ENCODE data around the gene COL4A6. TPM values are rescaled to one million over a fixed set of nuclear protein-coding genes. Genes with fewer than 3 reads are reported as not detected.
"Not testable (repeated sequence)": the region's sequence is repeated elsewhere in the genome, so short reads cannot be mapped to it uniquely, and the experiment has no call there.

Gene COL4A6
- total RNA-seq, 1 donor from 2014 or later = 0.08 TPM

DNA sequence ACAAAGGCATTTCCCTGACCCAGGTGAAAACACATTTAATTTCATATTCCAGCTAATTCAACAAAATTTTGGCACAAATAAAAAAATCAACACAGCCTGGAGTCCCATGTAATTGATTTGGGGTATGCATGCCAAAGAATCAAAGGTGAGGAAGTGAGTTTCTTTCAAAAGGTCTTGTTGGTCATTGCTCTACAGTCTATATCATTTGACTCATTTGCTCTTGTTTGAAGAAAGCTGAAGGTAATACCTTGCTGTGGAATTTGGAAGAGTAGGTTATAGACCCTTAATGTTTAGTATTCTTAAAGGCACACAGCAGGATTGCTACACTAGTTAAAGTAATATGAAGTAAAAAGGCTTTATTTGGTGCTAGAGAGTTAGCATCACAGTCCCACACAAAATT, 25.4 kb downstream of the COL4A6 start:
- no peak for ATAC-seq
- no peak for DNase-seq (ENCODE audit: low spot score)

GRCh38 chrX:108399418-108400165, 38.6 kb downstream of the COL4A6 start:
- ATAC-seq = no peak
- DNase-seq (ENCODE audit: low spot score) = no peak

DNA sequence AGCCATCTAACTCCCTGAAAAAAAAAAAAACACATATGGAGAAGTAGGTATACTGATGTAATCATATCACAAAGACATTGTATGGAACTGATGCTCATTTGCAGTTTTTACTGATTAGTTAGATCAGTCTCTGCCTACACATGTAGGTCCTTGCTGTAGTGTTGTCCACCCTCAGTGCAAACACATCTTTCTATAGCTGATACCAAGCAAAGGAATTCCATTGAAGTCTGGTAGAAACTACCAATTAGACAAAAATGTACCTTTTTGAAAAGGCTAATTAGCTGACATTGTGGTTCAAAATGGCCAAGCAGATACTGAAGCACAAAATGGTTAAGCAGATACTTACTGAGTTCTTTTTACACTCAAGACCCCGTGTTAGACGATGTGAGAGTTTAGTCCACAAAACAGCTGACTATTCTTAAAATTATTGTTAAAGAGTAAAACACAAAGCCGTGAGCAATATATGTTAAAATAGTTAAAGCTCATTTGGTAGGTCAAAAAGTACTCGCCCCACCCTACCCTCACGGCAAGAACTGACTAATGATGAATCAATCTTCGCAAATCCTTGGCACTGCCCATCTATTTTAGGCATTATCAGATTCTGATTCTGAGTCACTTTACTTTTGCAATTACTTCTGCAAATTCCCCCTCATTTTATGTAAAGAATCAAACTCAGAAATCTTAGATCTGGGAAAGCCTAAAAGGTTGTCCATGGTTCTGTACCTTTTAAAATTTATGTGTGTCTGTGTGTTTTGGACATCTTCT, 40.4 kb downstream of the COL4A6 start:
- ATAC-seq = no peak
- DNase-seq (ENCODE audit: low spot score) = no peak

GRCh38 chrX:108396986-108397385, 41.2 kb downstream of the COL4A6 start:
- DNase-seq (ENCODE audit: low spot score) (no peak), ATAC-seq (no peak)

DNA sequence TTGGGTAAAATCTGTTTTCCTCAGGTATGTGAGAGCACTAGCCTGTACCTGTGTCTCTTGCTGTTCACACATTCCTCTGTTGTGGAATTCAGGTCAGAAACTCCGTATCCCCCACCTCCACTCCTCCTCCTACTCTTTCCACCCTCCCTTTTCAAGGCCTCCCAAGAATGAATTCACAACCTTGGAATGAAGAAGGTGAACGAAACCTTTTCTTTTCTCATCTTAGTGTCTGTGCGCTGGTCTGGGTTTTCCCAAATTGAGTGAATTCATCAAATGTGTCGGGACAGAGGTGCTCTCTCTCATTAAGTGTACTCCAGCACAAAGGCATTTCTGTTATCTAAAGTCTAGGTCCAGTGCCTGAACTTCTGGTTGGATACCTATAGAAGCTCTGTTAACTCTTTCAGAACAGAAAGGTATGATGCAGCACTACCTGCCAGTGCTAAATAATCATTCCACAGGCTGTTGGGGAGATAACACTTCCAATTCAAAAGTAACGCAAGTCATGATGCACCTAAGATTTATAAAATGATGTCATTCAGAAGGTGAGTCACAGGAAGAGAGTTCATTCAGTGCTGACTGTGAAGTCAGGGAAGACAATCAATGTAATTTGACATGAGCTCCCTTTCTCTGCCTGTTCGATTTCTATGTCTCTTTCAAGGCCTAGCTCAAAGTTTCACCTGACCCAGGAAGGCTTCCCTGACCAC, 41.9 kb downstream of the COL4A6 start:
- ATAC-seq = no peak
- no peak for DNase-seq (ENCODE audit: low spot score)

DNA sequence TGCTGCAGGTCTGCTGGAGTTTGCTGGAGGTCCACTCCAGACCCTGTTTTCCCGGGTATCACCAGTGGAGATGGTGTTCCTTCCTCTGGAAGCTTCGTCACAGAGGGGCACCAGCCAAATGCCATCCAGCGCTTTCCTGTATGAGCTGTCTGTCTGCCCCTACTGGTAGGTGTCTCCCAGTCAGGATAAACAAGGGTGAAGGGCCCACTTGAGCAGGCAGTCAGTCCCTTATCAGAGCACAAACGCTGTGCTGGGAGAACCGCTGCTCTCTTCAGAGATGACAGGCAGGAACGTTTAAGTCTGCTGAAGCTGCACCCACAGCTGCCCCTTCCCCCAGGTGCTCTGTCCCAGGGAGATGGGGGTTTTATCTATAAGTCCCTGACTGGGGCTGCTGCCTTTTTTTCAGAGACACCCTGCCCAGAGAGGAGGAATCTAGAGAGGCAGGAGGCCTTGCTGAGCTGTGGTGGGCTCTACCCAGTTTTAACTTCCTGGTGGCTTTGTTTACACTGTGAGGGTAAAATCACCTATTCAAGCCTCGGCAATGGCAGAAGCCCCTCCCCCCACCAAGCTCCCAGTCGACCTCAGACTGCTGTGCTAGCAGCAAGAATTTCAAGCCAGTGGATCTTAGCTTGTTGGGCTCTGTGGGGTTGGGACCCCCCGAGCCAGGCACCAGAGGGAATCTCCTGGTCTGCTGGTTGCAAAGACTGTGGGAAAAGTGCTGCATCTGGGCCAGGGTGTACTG, 47.1 kb downstream of the COL4A6 start:
- ATAC-seq; DNase-seq (ENCODE audit: low spot score): not testable (repeated sequence)

DNA sequence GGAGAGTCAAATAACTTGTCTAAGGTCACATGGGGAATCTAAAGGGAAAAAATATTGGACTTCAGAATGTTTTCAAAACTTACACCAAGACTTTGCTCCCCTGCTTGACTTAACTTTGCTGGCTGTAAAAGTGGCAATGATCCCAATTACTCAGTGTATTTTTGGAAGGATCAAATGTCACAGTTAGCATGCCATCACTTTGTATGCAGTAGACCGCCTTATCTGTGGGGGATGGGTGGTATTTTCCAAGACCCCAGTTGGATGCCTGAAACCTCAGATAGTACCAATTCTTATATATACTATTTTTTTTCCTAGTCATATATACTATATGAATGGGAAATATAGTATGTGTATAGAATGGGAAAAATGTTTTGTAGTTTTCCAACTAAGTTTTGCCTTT, 53.4 kb downstream of the COL4A6 start:
- ATAC-seq = no peak

DNA sequence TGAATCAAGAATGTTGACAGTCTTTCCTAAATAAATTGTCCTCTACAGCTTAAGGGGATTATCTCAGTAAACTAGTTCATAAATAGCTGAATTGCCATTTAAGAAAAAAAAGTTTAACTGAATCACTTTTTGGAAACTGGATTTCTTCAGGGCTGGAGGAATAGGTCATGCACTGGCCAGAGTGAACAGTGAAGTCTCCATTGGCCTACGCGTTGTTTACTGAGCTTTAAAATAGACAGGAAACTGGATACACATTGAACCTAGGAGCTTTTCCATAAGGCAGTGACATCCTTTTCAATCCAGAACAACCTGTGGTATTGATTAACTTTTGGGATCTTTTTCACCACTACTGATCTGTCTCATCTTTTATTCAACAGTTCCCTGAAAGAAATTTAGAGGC, 58.0 kb downstream of the COL4A6 start:
- ATAC-seq = no peak
- no peak for DNase-seq (ENCODE audit: low spot score)

More for the DNA sequence above, 53.4 kb downstream of the COL4A6 start:
- no peak for DNase-seq (ENCODE audit: low spot score)

- not testable (repeated sequence) for ATAC-seq; DNase-seq (ENCODE audit: low spot score)
These were observed 61.4 kb downstream of the COL4A6 start for GRCh38 chrX:108376821-108377220.

- not testable (repeated sequence) for ATAC-seq; DNase-seq (ENCODE audit: low spot score)
These were observed 62.6 kb downstream of the COL4A6 start for GRCh38 chrX:108375591-108375990.

DNA sequence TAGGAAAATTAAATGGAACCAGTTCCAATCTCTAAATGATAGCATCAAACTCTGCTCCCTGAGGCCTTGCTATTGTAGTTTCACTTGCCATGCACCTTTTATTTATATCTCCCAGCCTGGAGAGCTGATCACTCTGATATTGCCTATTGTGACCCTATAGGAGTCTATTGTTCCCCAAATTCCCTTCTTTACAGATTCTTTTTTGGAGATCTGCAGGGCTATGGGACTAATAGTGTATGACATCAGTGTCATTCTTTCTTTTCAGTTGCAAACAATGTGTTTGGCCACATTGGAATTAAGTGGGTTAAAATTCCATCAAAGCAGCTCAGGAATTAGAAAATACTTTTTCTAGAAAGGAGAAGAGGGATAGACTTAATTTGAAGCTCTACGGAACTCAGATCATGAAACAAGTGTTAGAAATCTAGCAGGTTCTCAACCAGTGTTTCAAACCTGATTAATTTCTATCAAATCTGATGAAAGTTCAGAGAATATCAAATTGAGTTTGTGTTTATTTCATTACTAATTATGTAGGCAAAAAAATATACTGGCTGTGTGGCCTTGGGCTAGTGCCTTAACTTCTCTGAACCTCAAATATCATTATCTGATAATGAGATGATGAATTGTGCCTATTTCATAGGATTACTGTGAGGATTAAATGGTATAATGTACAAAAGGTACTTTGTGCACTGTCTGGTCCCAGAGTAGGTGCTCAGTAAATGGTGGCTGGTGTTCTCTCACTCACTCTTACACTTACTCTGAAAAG, 71.4 kb downstream of the COL4A6 start:
- DNase-seq (ENCODE audit: low spot score) (no peak), ATAC-seq (no peak)

- DNase-seq (ENCODE audit: low spot score) (no peak), ATAC-seq (no peak)
These were observed 76.2 kb downstream of the COL4A6 start for GRCh38 chrX:108362026-108362425.

- no peak for DNase-seq (ENCODE audit: low spot score)
- no peak for ATAC-seq
These were observed 76.9 kb downstream of the COL4A6 start for GRCh38 chrX:108361316-108361715.

DNA sequence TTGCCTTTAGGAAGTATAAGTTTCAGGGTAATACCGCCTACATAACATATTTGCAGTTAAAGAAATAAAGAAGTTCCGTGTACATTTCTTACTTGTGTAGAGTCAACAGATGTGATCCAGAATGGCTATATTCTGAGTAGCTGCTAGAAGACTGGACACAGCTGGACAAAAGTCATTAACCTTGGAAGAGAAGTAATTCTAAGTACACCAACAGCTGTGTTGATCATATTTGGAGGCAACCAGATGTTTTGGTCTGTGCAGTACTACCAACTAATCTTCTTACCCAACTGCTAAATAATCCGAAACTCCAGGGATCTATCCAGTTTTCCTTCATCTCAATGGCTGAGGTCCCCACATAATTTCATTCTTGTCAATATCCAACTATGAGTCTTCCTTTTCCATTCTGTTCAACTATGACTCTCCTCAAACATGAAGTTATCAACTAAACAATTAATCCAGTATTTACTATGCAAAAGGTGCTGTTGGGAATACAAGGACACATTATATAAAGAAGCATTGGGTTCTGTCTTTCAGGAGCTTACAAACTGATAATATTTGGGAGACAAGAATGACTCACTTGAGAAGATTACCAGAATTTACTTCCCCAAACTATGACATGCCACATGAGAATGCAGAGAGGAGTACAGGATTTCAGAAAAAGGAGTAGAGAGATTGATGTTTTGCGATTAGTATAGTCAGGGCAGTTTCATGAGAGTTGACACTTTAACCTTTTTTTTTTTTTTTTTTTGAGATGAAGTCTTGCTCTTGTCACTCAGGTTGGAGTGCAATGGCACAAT, 78.2 kb downstream of the COL4A6 start:
- ATAC-seq (no peak), DNase-seq (ENCODE audit: low spot score) (no peak)

- no peak for DNase-seq (ENCODE audit: low spot score)
- ATAC-seq = no peak
These were observed 84.8 kb downstream of the COL4A6 start for GRCh38 chrX:108353452-108353851.

DNA sequence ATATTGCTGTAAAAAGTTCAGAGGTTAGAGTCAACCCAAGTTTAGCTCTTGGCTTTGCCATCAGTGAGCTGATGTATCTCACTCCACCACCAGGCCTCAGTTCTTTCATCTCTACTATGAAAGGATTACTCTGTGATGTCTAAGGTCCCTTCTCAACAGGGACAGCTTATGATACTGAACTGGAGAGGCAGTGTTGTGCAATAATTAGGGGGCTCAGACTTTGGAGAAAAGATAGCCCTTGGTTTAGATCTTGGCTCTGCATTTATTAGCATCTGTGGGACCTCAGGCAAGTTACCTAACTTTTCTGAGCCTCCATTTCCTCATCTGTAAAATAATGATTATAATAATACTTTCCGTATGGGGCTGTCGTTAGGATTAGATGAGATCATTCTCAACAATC, 89.0 kb downstream of the COL4A6 start:
- DNase-seq (ENCODE audit: low spot score) (no peak), ATAC-seq (no peak)

GRCh38 chrX:108348525-108348924, 89.7 kb downstream of the COL4A6 start:
- DNase-seq (ENCODE audit: low spot score) (no peak), ATAC-seq (no peak)

DNA sequence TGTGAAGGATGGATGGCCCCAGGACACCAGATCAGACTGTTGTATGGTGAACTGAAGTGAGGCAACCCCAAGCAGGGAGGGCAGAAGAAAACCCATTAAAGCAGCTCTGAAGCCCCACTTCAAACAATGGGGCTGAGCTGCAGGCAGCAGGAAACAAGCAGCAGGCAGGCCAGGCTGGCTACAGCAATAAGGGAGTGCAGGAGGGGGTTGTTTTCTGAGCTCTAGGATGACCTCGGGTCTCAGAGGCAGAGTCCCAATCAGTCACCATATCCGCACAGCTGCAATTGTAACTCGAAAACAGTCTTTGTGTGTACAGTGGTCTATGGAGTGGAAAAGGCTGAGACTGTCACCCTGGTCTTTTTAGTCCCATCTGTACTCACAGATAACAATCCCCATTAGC, 90.4 kb downstream of the COL4A6 start:
- no peak for DNase-seq (ENCODE audit: low spot score)
- ATAC-seq = no peak

GRCh38 chrX:108344216-108344615, 94.0 kb downstream of the COL4A6 start:
- no peak for ATAC-seq
- DNase-seq (ENCODE audit: low spot score) = no peak

All from left lobe of liver (tissue), 2 donors.